Ishikawa (cell line): ENCODE data around the gene GSTM3.

Experiments used
- CEBPB ChIP-seq: IDR thresholded peaks from 2 replicates; pipeline ENCODE4 v1.6.1; 2012
- CREB1 ChIP-seq: IDR thresholded peaks from 2 replicates; pipeline ENCODE4 v1.6.1; 2012; ENCODE audit warnings: low read depth
- EGR1 ChIP-seq: IDR thresholded peaks from 2 replicates; pipeline ENCODE4 v1.6.1; 2012
- EP300 ChIP-seq: IDR thresholded peaks from 2 replicates; pipeline ENCODE4 v1.6.1; 2012; ENCODE audit warnings: borderline replicate concordance
- FOXM1 ChIP-seq: IDR thresholded peaks from 2 replicates; pipeline ENCODE4 v1.6.1; 2012; ENCODE audit warnings: low read depth, borderline replicate concordance
- NFIC ChIP-seq: IDR thresholded peaks from 2 replicates; pipeline ENCODE4 v1.6.1; 2012
- RAD21 ChIP-seq: IDR thresholded peaks from 2 replicates; pipeline ENCODE4 v1.6.1; 2012; ENCODE audit warnings: low read depth
- TAF1 ChIP-seq: IDR thresholded peaks from 2 replicates; pipeline ENCODE4 v1.6.1; 2012; ENCODE audit warnings: low read depth, mild to moderate bottlenecking
- TCF12 ChIP-seq: IDR thresholded peaks from 2 replicates; pipeline ENCODE4 v1.6.1; 2012; ENCODE audit warnings: low read depth
- TEAD4 ChIP-seq: IDR thresholded peaks from 2 replicates; pipeline ENCODE4 v1.6.1; 2012
- YY1 ChIP-seq: IDR thresholded peaks from 2 replicates; pipeline ENCODE4 v1.6.1; 2012; ENCODE audit warnings: low read depth
- ZBTB7A ChIP-seq: IDR thresholded peaks from 2 replicates; pipeline ENCODE4 v1.6.1; 2012; ENCODE audit warnings: low read depth
- TF ChIP-seq, protein P1 (sequence below): IDR thresholded peaks from 2 replicates; pipeline ENCODE4 v1.6.1; 2012
- TF ChIP-seq, protein P2 (sequence below): IDR thresholded peaks from 2 replicates; pipeline ENCODE4 v1.6.1; 2012
- TF ChIP-seq, protein P3 (sequence below): IDR thresholded peaks from 2 replicates; pipeline ENCODE4 v1.6.1; 2012; ENCODE audit warnings: low read depth, mild to moderate bottlenecking

Gene GSTM3

DNA sequence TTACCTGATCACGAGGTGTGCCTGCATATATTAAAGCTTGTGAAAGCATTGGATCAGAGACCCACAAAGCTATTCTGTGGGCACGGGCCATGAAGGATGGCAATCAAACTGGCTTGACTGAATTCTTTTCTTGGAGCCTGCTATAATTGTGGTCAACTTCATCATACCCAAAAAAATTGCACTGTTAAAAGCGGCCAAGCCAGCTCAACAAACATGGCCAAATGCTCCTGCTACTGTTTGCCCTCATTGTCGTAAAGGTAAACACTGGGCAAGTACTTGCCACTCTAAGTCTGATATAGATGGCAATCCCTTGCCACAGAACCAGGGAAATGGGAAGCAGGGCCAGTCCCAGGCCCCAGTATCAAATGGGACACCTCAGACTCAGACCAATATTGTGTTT is 35.4 kb downstream of the GSTM3 start:
- no peak for TF ChIP-seq CREB1
- TF ChIP-seq, protein P1, sequence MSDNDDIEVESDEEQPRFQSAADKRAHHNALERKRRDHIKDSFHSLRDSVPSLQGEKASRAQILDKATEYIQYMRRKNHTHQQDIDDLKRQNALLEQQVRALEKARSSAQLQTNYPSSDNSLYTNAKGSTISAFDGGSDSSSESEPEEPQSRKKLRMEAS, result no peak
- TF ChIP-seq CEBPB, result no peak
- TF ChIP-seq YY1, result no peak
- TF ChIP-seq NFIC, result no peak
- no peak for TF ChIP-seq EP300
- TF ChIP-seq EGR1, result no peak
- no peak for TF ChIP-seq TAF1
- TF ChIP-seq, protein P2, sequence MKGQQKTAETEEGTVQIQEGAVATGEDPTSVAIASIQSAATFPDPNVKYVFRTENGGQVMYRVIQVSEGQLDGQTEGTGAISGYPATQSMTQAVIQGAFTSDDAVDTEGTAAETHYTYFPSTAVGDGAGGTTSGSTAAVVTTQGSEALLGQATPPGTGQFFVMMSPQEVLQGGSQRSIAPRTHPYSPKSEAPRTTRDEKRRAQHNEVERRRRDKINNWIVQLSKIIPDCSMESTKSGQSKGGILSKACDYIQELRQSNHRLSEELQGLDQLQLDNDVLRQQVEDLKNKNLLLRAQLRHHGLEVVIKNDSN, result no peak
- TF ChIP-seq TCF12, result no peak
- TF ChIP-seq, protein P3, sequence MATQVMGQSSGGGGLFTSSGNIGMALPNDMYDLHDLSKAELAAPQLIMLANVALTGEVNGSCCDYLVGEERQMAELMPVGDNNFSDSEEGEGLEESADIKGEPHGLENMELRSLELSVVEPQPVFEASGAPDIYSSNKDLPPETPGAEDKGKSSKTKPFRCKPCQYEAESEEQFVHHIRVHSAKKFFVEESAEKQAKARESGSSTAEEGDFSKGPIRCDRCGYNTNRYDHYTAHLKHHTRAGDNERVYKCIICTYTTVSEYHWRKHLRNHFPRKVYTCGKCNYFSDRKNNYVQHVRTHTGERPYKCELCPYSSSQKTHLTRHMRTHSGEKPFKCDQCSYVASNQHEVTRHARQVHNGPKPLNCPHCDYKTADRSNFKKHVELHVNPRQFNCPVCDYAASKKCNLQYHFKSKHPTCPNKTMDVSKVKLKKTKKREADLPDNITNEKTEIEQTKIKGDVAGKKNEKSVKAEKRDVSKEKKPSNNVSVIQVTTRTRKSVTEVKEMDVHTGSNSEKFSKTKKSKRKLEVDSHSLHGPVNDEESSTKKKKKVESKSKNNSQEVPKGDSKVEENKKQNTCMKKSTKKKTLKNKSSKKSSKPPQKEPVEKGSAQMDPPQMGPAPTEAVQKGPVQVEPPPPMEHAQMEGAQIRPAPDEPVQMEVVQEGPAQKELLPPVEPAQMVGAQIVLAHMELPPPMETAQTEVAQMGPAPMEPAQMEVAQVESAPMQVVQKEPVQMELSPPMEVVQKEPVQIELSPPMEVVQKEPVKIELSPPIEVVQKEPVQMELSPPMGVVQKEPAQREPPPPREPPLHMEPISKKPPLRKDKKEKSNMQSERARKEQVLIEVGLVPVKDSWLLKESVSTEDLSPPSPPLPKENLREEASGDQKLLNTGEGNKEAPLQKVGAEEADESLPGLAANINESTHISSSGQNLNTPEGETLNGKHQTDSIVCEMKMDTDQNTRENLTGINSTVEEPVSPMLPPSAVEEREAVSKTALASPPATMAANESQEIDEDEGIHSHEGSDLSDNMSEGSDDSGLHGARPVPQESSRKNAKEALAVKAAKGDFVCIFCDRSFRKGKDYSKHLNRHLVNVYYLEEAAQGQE, result no peak
- no peak for TF ChIP-seq RAD21
- TF ChIP-seq TEAD4, result no peak
- TF ChIP-seq ZBTB7A, result no peak
- no peak for TF ChIP-seq FOXM1

DNA sequence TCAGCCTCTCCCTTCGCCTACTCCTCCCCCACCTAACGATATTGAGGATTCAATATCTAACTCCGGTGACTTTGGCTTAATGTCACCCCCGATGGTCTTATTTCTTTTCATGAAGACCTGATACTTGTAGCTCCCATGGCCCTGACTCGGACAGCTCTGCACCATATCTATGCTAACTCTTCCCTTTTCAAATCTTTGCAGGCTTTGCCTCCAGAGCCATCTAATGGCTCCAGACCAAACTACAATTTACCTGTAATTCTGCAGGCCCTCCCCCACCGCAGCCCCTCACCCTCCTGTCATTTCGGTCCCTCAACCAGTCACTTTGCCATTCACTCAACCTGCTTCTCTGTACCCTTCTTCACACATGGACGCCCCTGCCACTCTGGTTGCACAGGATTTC is 36.7 kb downstream of the GSTM3 start:
- TF ChIP-seq, protein P3, result no peak
- TF ChIP-seq EP300 (no peak), CREB1 (no peak), EGR1 (no peak), YY1 (no peak), RAD21 (peak; percentile 52)
- TF ChIP-seq, protein P1, result no peak

DNA sequence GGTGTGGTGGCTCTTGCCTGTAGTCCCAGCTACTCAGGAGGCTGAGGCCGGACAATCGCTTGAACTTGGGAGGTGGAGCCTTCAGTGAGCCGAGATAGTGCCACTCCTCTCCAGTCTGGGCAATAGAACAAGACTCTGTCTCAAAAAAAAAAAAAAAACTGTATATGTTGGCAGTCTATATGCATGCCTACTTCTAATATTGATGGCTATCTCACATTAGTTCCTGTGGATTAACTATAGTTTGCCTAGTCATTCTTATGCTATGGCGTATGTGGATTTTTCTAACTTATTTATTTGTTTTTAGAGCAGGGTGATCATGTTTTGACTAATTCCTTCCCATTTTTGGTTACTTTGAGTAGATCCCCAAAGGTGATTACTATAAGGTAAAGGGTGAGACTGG is 43.8 kb downstream of the GSTM3 start:
- TF ChIP-seq TAF1 (no peak), YY1 (no peak), TCF12 (no peak), CEBPB (no peak), RAD21 (no peak), TEAD4 (no peak), CREB1 (no peak), NFIC (no peak), FOXM1 (no peak), EGR1 (no peak), ZBTB7A (no peak), EP300 (no peak)
- TF ChIP-seq, protein P2, result no peak
- TF ChIP-seq, protein P3, result no peak
- TF ChIP-seq, protein P1, result no peak

DNA sequence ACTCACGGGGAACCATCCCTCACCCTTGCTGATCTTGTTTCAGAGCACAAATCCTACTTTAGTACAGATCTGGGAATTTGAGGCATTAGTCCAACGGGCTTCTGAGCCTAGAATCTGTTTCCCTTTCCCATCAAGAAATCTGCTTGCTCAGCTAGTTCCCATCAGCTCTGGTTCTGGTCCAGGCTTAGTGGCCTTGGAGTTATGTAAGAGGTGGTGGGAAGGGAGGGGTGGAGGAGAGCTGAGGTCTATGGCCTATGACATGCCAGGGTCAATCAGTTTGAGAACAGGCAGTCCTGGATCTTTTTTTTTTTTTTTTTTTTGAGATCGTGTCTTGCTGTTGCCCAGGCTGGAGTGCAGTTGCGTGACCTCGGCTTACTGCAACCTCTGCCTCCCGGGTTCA is 49.1 kb downstream of the GSTM3 start:
- no peak for TF ChIP-seq RAD21
- TF ChIP-seq, protein P2, result no peak
- TF ChIP-seq, protein P1, result no peak
- TF ChIP-seq TAF1, result no peak
- TF ChIP-seq, protein P3, result no peak
- TF ChIP-seq CREB1, result no peak
- TF ChIP-seq TEAD4, result no peak
- TF ChIP-seq EGR1, result no peak
- no peak for TF ChIP-seq NFIC
- no peak for TF ChIP-seq FOXM1
- TF ChIP-seq ZBTB7A, result no peak
- TF ChIP-seq YY1, result no peak
- TF ChIP-seq EP300, result no peak
- TF ChIP-seq TCF12, result no peak
- TF ChIP-seq CEBPB, result no peak
